PC-3 (cell line): ENCODE measurements around the gene ARRB2. TPM values are rescaled to one million over a fixed set of nuclear protein-coding genes. Genes with fewer than 3 reads are reported as not detected.

ENCODE experiments used
- ATAC-seq: fragments of 200-7000 bp; cut with Tn5 transposase; 2 replicates; pipeline ENCODE4 v1.9.1; 2020; ENCODE audit warnings: mild to moderate bottlenecking, moderate library complexity
- BruUV-seq: library from RNA; stranded (reverse); fragments of 400-500 nt; replicated peaks from 2 replicates; lab custom pipeline; 2021; lab: Mats Ljungman, UMichigan
- CTCF ChIA-PET: fragments of 300-600 bp; sonication (Branson Sonifier 250); formaldehyde crosslinking; loops from one replicate; lab custom pipeline; 2022; ENCODE audit warnings: antibody characterized with exemption; lab: Charles Lee
- POLR2A ChIA-PET: fragments of 300-600 bp; sonication (Branson Sonifier 250); formaldehyde crosslinking; loops from one replicate; lab custom pipeline; 2022; ENCODE audit warnings: antibody characterized with exemption; ENCODE audit not compliant: unreplicated experiment; lab: Charles Lee
- DNase-seq: peaks from one replicate; pipeline ENCODE4 v3.0.0-alpha.2; 2015
- H2AFZ ChIP-seq: fragments of 300-600 bp; sonication (generic); 2 replicates; pipeline ENCODE4 v1.6.0; 2016; ENCODE audit warnings: antibody characterized with exemption, low read length
- H3F3A ChIP-seq: fragments of 300-600 bp; sonication (generic); one replicate; pipeline ENCODE4 v1.6.0; 2017; ENCODE audit warnings: antibody characterized with exemption, low read length, control low read depth, mild to moderate bottlenecking; ENCODE audit not compliant: unreplicated experiment
- H3K27ac ChIP-seq: fragments of 300-600 bp; sonication (generic); 2 replicates; pipeline ENCODE4 v1.5.1; 2016; ENCODE audit warnings: mild to moderate bottlenecking, low read length
- H3K27me3 ChIP-seq: fragments of 300-600 bp; sonication (generic); 2 replicates; pipeline ENCODE4 v1.6.1; 2016; ENCODE audit warnings: low read length, mixed read lengths
- H3K36me3 ChIP-seq: fragments of 300-600 bp; sonication (generic); 2 replicates; pipeline ENCODE4 v1.6.1; 2016; ENCODE audit warnings: low read depth, mixed run types, low read length, mixed read lengths
- H3K4me1 ChIP-seq: fragments of 300-600 bp; sonication (generic); 2 replicates; pipeline ENCODE4 v1.5.1; 2016; ENCODE audit warnings: low read length; ENCODE audit not compliant: insufficient read depth
- H3K4me2 ChIP-seq: fragments of 300-600 bp; sonication (generic); 2 replicates; pipeline ENCODE4 v1.6.0; 2016; ENCODE audit warnings: low read length
- H3K4me3 ChIP-seq: fragments of 300-600 bp; sonication (generic); 2 replicates; pipeline ENCODE4 v1.5.1; 2016; ENCODE audit warnings: mild to moderate bottlenecking, low read length, mixed read lengths
- H3K79me2 ChIP-seq: fragments of 300-600 bp; sonication (generic); 2 replicates; pipeline ENCODE4 v1.6.1; 2017; ENCODE audit warnings: low read length, mixed read lengths
- H3K9ac ChIP-seq: fragments of 300-600 bp; sonication (generic); 2 replicates; pipeline ENCODE4 v1.6.0; 2016; ENCODE audit warnings: mild to moderate bottlenecking, low read length
- H3K9me2 ChIP-seq: fragments of 300-600 bp; sonication (generic); replicated peaks from 2 replicates; pipeline ENCODE4 v1.6.1; 2016; ENCODE audit warnings: mixed run types, low read length, mixed read lengths
- H3K9me3 ChIP-seq: fragments of 300-600 bp; sonication (generic); 2 replicates; pipeline ENCODE4 v1.6.1; 2016; ENCODE audit warnings: low read length, mixed read lengths
- H4K20me1 ChIP-seq: fragments of 300-600 bp; sonication (generic); 2 replicates; pipeline ENCODE4 v1.6.1; 2016; ENCODE audit warnings: low read length, mixed read lengths
- CTCF ChIP-seq: fragments of 300-600 bp; sonication (generic); conservative IDR thresholded peaks from 2 replicates; pipeline ENCODE4 v1.5.1; 2017; ENCODE audit warnings: antibody characterized with exemption, low read depth, mild to moderate bottlenecking, low read length
- EZH2 ChIP-seq: fragments of 300-600 bp; sonication (generic); IDR thresholded peaks from one replicate; pipeline ENCODE4 v1.6.1; 2017; ENCODE audit warnings: antibody characterized with exemption, mild to moderate bottlenecking, low read length; ENCODE audit not compliant: unreplicated experiment
- EZH2phosphoT487 ChIP-seq: fragments of 300-600 bp; sonication (generic); IDR thresholded peaks from 2 replicates; pipeline ENCODE4 v1.6.1; 2018; ENCODE audit warnings: mild to moderate bottlenecking, antibody characterized with exemption, low read length, borderline replicate concordance
- intact Hi-C: fragments of 100-400 bp; cut with micrococcal nuclease; formaldehyde crosslinking; loops from 2 replicates; pipeline ENCODE4 v1.9.0; 2023
- total RNA-seq: library from RNA; depleted of rRNA; stranded (reverse); fragments of >200 nt; gene quantifications from 2 replicates; pipeline ENCODE4 v1.2.3, GENCODE V29; 2014

ARRB2 gene
- total RNA-seq, 1 experiment from 2014 or later = 28.1 TPM

- DNase-seq = no peak
- no peak for ATAC-seq
- intact Hi-C loops = no loop called here
- ChIA-PET CTCF (no interaction called here), POLR2A (no interaction called here)
- Histone ChIP-seq H4K20me1 (no peaks in the 10 kb centered on the region), H2AFZ (no peak overlapping the region), H3K9me2 (no peaks in the 10 kb centered on the region), H3K36me3 (no peaks in the 10 kb centered on the region), H3K79me2 (peaks cover 6% of the 10 kb centered on the region; the same call in 1 of the 2 replicates), H3K4me1 (peaks cover 6% of the 10 kb centered on the region), H3F3A (no peaks in the 10 kb centered on the region), H3K4me2 (no peak overlapping the region), H3K9ac (no peak overlapping the region), H3K27me3 (no peaks in the 10 kb centered on the region), H3K4me3 (no peak overlapping the region), H3K9me3 (no peaks in the 10 kb centered on the region), H3K27ac (no peak overlapping the region)
- BruUV-seq = no TSS peak
- no peak for TF ChIP-seq EZH2
- no peak for TF ChIP-seq EZH2phosphoT487
- TF ChIP-seq CTCF = no peak
Observed at GRCh38 chr17:4734857-4735475, 24.5 kb downstream of the ARRB2 start.

GRCh38 chr17:4735876-4736651 is 25.6 kb downstream of the ARRB2 start:
- intact Hi-C loops = no loop called here
- H3K36me3 ChIP-seq = no peaks in the 10 kb centered on the region
- no peak for DNase-seq
- no peaks in the 10 kb centered on the region for H3K9me2 ChIP-seq
- ChIA-PET CTCF (no interaction called here), POLR2A (no interaction called here)
- no peak overlapping the region for H3K4me3 ChIP-seq
- H3K27me3 ChIP-seq = no peaks in the 10 kb centered on the region
- H3K4me2 ChIP-seq = no peak overlapping the region
- H3K79me2 ChIP-seq = peaks cover 6% of the 10 kb centered on the region; the same call in 1 of the 2 replicates
- BruUV-seq = no TSS peak
- H3K9me3 ChIP-seq = no peaks in the 10 kb centered on the region
- H3K9ac ChIP-seq = no peak overlapping the region
- H4K20me1 ChIP-seq = no peaks in the 10 kb centered on the region
- H3F3A ChIP-seq = no peaks in the 10 kb centered on the region
- H3K4me1 ChIP-seq = peaks cover 6% of the 10 kb centered on the region
- H3K27ac ChIP-seq = no peak overlapping the region
- no peak overlapping the region for H2AFZ ChIP-seq
- TF ChIP-seq EZH2 = no peak
- TF ChIP-seq CTCF = no peak
- no peak for TF ChIP-seq EZH2phosphoT487
- no peak for ATAC-seq
